GM12878 (cell line): ENCODE measurements around the gene E2F2. TPM values are rescaled to one million over a fixed set of nuclear protein-coding genes. Genes with fewer than 3 reads are reported as not detected.

Experiments
- ATAC-seq: fragments of 200-7000 bp; cut with Tn5 transposase; 3 replicates; pipeline ENCODE4 v1.9.1; 2020; ENCODE audit warnings: mild to moderate bottlenecking, moderate library complexity
- BruUV-seq: library from RNA; stranded (reverse); fragments of 400-500 nt; replicated peaks from 2 replicates; lab custom pipeline; 2021; lab: Mats Ljungman, UMichigan
- CTCF ChIA-PET: fragments of 300-600 bp; sonication (Branson Sonifier 250); formaldehyde crosslinking; extraction: SDS; loops from one replicate; lab custom pipeline; 2021; ENCODE audit warnings: inconsistent platforms; lab: Yijun Ruan, JAX
- POLR2A ChIA-PET: fragments of 350-600 bp; formaldehyde crosslinking; extraction: SDS; loops from one replicate; lab custom pipeline; 2021; ENCODE audit warnings: inconsistent platforms; lab: Charles Lee
- RAD21 ChIA-PET: fragments of 300-600 bp; sonication (Branson Sonifier 250); formaldehyde crosslinking; loops from one replicate; lab custom pipeline; 2023; ENCODE audit warnings: antibody characterized with exemption; ENCODE audit not compliant: unreplicated experiment; lab: Charles Lee
- SMC1A ChIA-PET: fragments of 300-600 bp; sonication (Branson Sonifier 250); formaldehyde crosslinking; loops from one replicate; lab custom pipeline; 2023; ENCODE audit not compliant: unreplicated experiment, uncharacterized antibody; lab: Charles Lee
- DNase-seq: peaks from one replicate; pipeline ENCODE4 v3.0.0-alpha.2; 2011; ENCODE audit warnings: low read depth, low spot score
- FAIRE-seq: peaks from 3 replicates; lab custom pipeline; 2011; peaks lifted over from hg19 to GRCh38; lab: Jason Lieb, UNC
- H2AFZ ChIP-seq: 2 replicates; pipeline ENCODE4 v1.6.0; 2011; ENCODE audit warnings: low read depth, low read length, control low read depth; ENCODE audit not compliant: control insufficient read depth
- H3K27ac ChIP-seq: 2 replicates; pipeline ENCODE4 v1.5.1; 2011; ENCODE audit warnings: control low read depth; ENCODE audit not compliant: control insufficient read depth, insufficient read depth
- H3K27me3 ChIP-seq, 2 experiments: replicated peaks in 1 of 2; 2 replicates each; pipeline versions ENCODE4 v1.6.0 to v1.6.1; 2011; ENCODE audit warnings: low read length in 1 of 2; ENCODE audit not compliant: control insufficient read depth in 2 of 2, insufficient read depth in 2 of 2
- H3K36me3 ChIP-seq, 2 experiments: 2 replicates each; pipeline ENCODE4 v1.5.1; 2011; ENCODE audit warnings: low read length in 1 of 2; ENCODE audit not compliant: control insufficient read depth in 2 of 2, insufficient read depth in 2 of 2
- H3K4me1 ChIP-seq: 2 replicates; pipeline ENCODE4 v1.6.1; 2011; ENCODE audit warnings: mild to moderate bottlenecking, low read length, moderate library complexity, mixed read lengths; ENCODE audit not compliant: control insufficient read depth, insufficient read depth
- H3K4me2 ChIP-seq: 2 replicates; pipeline ENCODE4 v1.6.0; 2011; ENCODE audit warnings: control low read depth; ENCODE audit not compliant: control insufficient read depth, insufficient read depth
- H3K4me3 ChIP-seq: fragments of 200-600 bp; sonication (generic); 2 replicates; pipeline ENCODE4 v1.5.1; 2016
- H3K79me2 ChIP-seq: 2 replicates; pipeline ENCODE4 v1.6.0; 2011; ENCODE audit warnings: low read length; ENCODE audit not compliant: control insufficient read depth, insufficient read depth
- H3K9ac ChIP-seq: 2 replicates; pipeline ENCODE4 v1.8.0; 2011; ENCODE audit warnings: low read length, control low read depth, mixed read lengths; ENCODE audit not compliant: control insufficient read depth, insufficient read depth
- H3K9me3 ChIP-seq: replicated peaks from 3 replicates; pipeline ENCODE4 v1.5.1; 2011; ENCODE audit warnings: mild to moderate bottlenecking, low read length; ENCODE audit not compliant: control insufficient read depth, insufficient read depth
- H4K20me1 ChIP-seq: 2 replicates; pipeline ENCODE4 v1.6.0; 2011; ENCODE audit not compliant: control insufficient read depth, insufficient read depth
- HDAC6 ChIP-seq: fragments of 200-600 bp; sonication (generic); IDR thresholded peaks from one replicate; pipeline ENCODE4 v1.8.0; 2017; ENCODE audit warnings: antibody characterized with exemption; ENCODE audit not compliant: unreplicated experiment
- JUND ChIP-seq: IDR thresholded peaks from 2 replicates; pipeline ENCODE4 v1.6.1; 2012; ENCODE audit warnings: low read depth, mild to moderate bottlenecking, low read length, improper control_type of control experiment, moderate library complexity
- KAT2A ChIP-seq: conservative IDR thresholded peaks from 2 replicates; pipeline ENCODE4 v1.6.1; 2011; ENCODE audit warnings: low read depth, low read length; ENCODE audit not compliant: control insufficient read depth
- KDM1A ChIP-seq: fragments of 200-600 bp; sonication (generic); IDR thresholded peaks from 2 replicates; pipeline ENCODE4 v1.6.1; 2016; ENCODE audit warnings: borderline replicate concordance
- MEF2B ChIP-seq: fragments of 450-650 bp; IDR thresholded peaks from 2 replicates; pipeline ENCODE4 v1.6.1; 2018; ENCODE audit warnings: mild to moderate bottlenecking, moderate library complexity; ENCODE audit not compliant: partially characterized antibody, poor library complexity, severe bottlenecking
- NFYA ChIP-seq: IDR thresholded peaks from 2 replicates; pipeline ENCODE4 v1.6.1; 2011; ENCODE audit warnings: low read depth, mild to moderate bottlenecking, low read length, improper control_type of control experiment, borderline replicate concordance
- POU2F2 ChIP-seq: IDR thresholded peaks from 3 replicates; pipeline ENCODE4 v1.6.1; 2011; ENCODE audit warnings: low read depth, mild to moderate bottlenecking, low read length, borderline replicate concordance
- RAD21 ChIP-seq: IDR thresholded peaks from 2 replicates; pipeline ENCODE4 v1.6.1; 2011; ENCODE audit warnings: mild to moderate bottlenecking, low read depth, low read length, moderate library complexity; ENCODE audit not compliant: insufficient read depth
- RAD51 ChIP-seq: fragments of 450-650 bp; IDR thresholded peaks from 2 replicates; pipeline ENCODE4 v1.6.1; 2016; ENCODE audit warnings: moderate library complexity, mild to moderate bottlenecking, inconsistent platforms
- RUNX3 ChIP-seq: IDR thresholded peaks from 2 replicates; pipeline ENCODE4 v1.6.1; 2012; ENCODE audit warnings: low read length, inconsistent platforms
- WRNIP1 ChIP-seq: IDR thresholded peaks from 2 replicates; pipeline ENCODE4 v1.6.1; 2011; ENCODE audit warnings: low read depth, low read length, improper control_type of control experiment, borderline replicate concordance
- ZNF217 ChIP-seq: fragments of 450-650 bp; IDR thresholded peaks from 2 replicates; pipeline ENCODE4 v1.6.1; 2017; ENCODE audit warnings: antibody characterized with exemption, mild to moderate bottlenecking
- WGBS: methylation state at CpG from one replicate; pipeline ENCODE4 v1.1.6; 2016; ENCODE audit warnings: low lambda C conversion rate; ENCODE audit not compliant: insufficient replicate concordance, insufficient coverage; ENCODE audit errors: missing lambda C conversion rate; 5-methylcytosine and 5-hydroxymethylcytosine counted together
- in situ Hi-C: fragments of 300-500 bp; cut with MboI; formaldehyde crosslinking; loops from 9 replicates; pipeline ENCODE4 v1.14.3; 2018; ENCODE audit warnings: mixed read lengths
- intact Hi-C: fragments of 100-400 bp; cut with micrococcal nuclease; formaldehyde crosslinking; loops from one replicate; pipeline ENCODE4 v1.14.2; 2022; ENCODE audit not compliant: unreplicated experiment
- polyA plus RNA-seq, 11 experiments: library from polyadenylated mRNA; depleted of rRNA in 4 of 11; unstranded in 6 of 11; stranded (reverse) in 5 of 11; fragments of >200 nt; fragmentation: Nextera tagmentation in 4 of 11; fragmentation: Illumina TruSeq in 1 of 11; extraction: Ambion mirVana in 4 of 11; extraction: Trizol in 1 of 11; gene quantifications; 1 replicate in 1 of 11; 2 replicates in 10 of 11; pipeline versions ENCODE4 v1.2.1 to v1.2.3, GENCODE V29; 2011 to 2016; ENCODE audit warnings: inconsistent platforms in 2 of 11, missing spikeins in 2 of 11, low read depth in 1 of 11
- total RNA-seq, 4 experiments: library from RNA; depleted of rRNA in 3 of 4; stranded (reverse); fragments of >200 nt in 3 of 4; fragmentation: Illumina TruSeq in 1 of 4; extraction: Trizol in 1 of 4; gene quantifications; 2 replicates each; pipeline versions ENCODE4 v1.2.1 to v1.2.3, GENCODE V29; 2013 to 2021
- TF ChIP-seq, protein P1 (sequence below): fragments of 150-350 bp; IDR thresholded peaks from 2 replicates; pipeline ENCODE4 v1.6.1; 2014; ENCODE audit warnings: mild to moderate bottlenecking, low read depth, low read length
- TF ChIP-seq, protein P2 (sequence below): IDR thresholded peaks from 2 replicates; pipeline ENCODE4 v1.6.1; 2012; ENCODE audit warnings: low read depth, low read length, improper control_type of control experiment
- TF ChIP-seq, protein P3 (sequence below): fragments of 450-650 bp; IDR thresholded peaks from 2 replicates; pipeline ENCODE4 v1.6.1; 2017; ENCODE audit warnings: mild to moderate bottlenecking, moderate library complexity

E2F2 gene
- total and polyA plus RNA-seq, 10 of the 15 experiments (the other 5 are each of a cell fraction or from before 2014, with no cell fraction given) = 3.8 to 27.2 (median 14.6) TPM

DNA sequence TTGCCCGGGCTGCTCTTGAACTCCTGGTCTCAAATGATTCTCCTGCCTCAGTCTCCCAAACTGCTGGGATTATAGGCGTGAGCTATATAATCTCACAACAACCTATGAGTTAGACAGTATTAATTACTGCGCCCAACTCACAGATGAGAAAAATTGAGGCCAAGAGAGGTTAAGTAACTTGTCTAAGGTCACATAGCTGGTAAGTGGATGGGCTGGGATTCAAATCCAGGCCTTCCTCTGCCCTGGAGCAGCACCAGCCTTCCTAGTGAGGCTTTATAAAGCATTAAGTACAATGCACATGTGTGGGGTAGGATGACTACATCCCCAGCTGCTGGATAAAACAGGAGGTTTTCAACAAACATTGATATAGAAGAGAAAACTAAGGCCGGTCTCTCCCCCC is 15.1 kb downstream of the E2F2 start:
- POLR2A ChIA-PET = interaction anchor here (1.5 kb wide), 1 partner anchor 10 kb away, joined by 3 read pairs; no protein-coding TSS in a partner anchor
- no peak for ATAC-seq
- H3K27me3 ChIP-seq = no peaks in the 10 kb centered on the region
- H3K4me1 ChIP-seq = no peaks in the 10 kb centered on the region
- TF ChIP-seq, protein P1, sequence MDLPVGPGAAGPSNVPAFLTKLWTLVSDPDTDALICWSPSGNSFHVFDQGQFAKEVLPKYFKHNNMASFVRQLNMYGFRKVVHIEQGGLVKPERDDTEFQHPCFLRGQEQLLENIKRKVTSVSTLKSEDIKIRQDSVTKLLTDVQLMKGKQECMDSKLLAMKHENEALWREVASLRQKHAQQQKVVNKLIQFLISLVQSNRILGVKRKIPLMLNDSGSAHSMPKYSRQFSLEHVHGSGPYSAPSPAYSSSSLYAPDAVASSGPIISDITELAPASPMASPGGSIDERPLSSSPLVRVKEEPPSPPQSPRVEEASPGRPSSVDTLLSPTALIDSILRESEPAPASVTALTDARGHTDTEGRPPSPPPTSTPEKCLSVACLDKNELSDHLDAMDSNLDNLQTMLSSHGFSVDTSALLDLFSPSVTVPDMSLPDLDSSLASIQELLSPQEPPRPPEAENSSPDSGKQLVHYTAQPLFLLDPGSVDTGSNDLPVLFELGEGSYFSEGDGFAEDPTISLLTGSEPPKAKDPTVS = no peak
- no peak for TF ChIP-seq ZNF217
- TF ChIP-seq JUND = no peak
- TF ChIP-seq RAD21 = no peak
- TF ChIP-seq RAD51 = no peak
- TF ChIP-seq HDAC6 = no peak
- no peak for TF ChIP-seq NFYA
- no peak for TF ChIP-seq KAT2A
- TF ChIP-seq POU2F2 = no peak
- TF ChIP-seq, protein P2, sequence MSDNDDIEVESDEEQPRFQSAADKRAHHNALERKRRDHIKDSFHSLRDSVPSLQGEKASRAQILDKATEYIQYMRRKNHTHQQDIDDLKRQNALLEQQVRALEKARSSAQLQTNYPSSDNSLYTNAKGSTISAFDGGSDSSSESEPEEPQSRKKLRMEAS = no peak
- TF ChIP-seq MEF2B = no peak
- TF ChIP-seq RUNX3 = no peak
- TF ChIP-seq, protein P3, sequence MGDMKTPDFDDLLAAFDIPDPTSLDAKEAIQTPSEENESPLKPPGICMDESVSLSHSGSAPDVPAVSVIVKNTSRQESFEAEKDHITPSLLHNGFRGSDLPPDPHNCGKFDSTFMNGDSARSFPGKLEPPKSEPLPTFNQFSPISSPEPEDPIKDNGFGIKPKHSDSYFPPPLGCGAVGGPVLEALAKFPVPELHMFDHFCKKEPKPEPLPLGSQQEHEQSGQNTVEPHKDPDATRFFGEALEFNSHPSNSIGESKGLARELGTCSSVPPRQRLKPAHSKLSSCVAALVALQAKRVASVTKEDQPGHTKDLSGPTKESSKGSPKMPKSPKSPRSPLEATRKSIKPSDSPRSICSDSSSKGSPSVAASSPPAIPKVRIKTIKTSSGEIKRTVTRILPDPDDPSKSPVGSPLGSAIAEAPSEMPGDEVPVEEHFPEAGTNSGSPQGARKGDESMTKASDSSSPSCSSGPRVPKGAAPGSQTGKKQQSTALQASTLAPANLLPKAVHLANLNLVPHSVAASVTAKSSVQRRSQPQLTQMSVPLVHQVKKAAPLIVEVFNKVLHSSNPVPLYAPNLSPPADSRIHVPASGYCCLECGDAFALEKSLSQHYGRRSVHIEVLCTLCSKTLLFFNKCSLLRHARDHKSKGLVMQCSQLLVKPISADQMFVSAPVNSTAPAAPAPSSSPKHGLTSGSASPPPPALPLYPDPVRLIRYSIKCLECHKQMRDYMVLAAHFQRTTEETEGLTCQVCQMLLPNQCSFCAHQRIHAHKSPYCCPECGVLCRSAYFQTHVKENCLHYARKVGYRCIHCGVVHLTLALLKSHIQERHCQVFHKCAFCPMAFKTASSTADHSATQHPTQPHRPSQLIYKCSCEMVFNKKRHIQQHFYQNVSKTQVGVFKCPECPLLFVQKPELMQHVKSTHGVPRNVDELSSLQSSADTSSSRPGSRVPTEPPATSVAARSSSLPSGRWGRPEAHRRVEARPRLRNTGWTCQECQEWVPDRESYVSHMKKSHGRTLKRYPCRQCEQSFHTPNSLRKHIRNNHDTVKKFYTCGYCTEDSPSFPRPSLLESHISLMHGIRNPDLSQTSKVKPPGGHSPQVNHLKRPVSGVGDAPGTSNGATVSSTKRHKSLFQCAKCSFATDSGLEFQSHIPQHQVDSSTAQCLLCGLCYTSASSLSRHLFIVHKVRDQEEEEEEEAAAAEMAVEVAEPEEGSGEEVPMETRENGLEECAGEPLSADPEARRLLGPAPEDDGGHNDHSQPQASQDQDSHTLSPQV = no peak
- TF ChIP-seq WRNIP1 = no peak
- TF ChIP-seq KDM1A = no peak
- no peak overlapping the region for H2AFZ ChIP-seq
- SMC1A ChIA-PET = interaction anchor here (1.3 kb wide), 1 partner anchor 9 kb away, joined by 3 read pairs; no protein-coding TSS in a partner anchor
- FAIRE-seq = no peak
- DNase-seq = no peak
- no peak overlapping the region for H3K9ac ChIP-seq
- no peaks in the 10 kb centered on the region for H3K79me2 ChIP-seq
- 98% methylated on average over 4 of the region's 4 CpGs for WGBS
- intact Hi-C loops (no loop called here), in situ Hi-C loops (no loop called here)
- BruUV-seq = no TSS peak
- no peak overlapping the region for H3K27ac ChIP-seq
- H3K4me2 ChIP-seq = no peak overlapping the region
- CTCF ChIA-PET = interaction anchor here (1.6 to 5.6 kb wide), 4 partner anchors 9 to 24 kb away, joined by 5 to 40 read pairs (median 14); partner anchors contain the start of gene E2F2
- H4K20me1 ChIP-seq = no peaks in the 10 kb centered on the region
- no peak overlapping the region for H3K4me3 ChIP-seq
- RAD21 ChIA-PET = interaction anchor here (1.1 kb wide), 1 partner anchor 19 kb away, joined by 3 read pairs; no protein-coding TSS in a partner anchor
- H3K36me3 ChIP-seq = peaks cover 28 to 34% of the 10 kb centered on the region in 2 experiments
- no peaks in the 10 kb centered on the region for H3K9me3 ChIP-seq
